Measurements from ENCODE around the gene RGPD4. TPM values are rescaled to one million over a fixed set of nuclear protein-coding genes. Genes with fewer than 3 reads are reported as not detected.

The RGPD4 gene
- total and polyA plus RNA-seq, 10 of the 15 experiments (the other 5 are each of a cell fraction or from before 2014, with no cell fraction given): 0.05 TPM; not detected in 9

DNA sequence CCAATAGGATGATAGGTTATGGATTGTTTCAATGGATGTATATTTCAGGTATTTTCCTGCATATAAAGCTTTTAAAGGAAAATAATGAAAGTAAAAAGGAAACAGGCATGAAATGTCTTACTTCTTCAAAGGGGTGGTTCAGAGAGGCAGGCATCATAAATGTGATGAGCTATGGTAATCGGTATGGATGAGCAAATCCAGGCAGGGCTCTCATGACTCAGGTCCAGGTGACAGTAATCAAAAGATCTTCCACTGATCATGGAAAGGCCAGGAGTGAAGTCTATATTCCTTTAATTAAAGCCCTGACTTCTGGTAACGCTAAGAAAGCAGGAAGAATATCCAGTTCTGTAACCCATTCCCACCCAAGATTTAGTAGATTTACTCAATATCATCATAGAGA, 48.7 kb upstream of the RGPD4 start (continued):
- TF ChIP-seq KAT2A (conservative IDR thresholded peaks at IDR 0.05; ENCODE audit: control insufficient read depth, low read depth, low read length): no peak
- no peak for TF ChIP-seq LARP7 (IDR thresholded peaks at IDR 0.05)
- no peak for TF ChIP-seq BACH1 (IDR thresholded peaks at IDR 0.05; ENCODE audit: borderline replicate concordance)
- TF ChIP-seq ESRRA (IDR thresholded peaks at IDR 0.05; ENCODE audit: low read length): no peak
- TF ChIP-seq HDGF (IDR thresholded peaks at IDR 0.05): no peak
- no peak for TF ChIP-seq NFYB (IDR thresholded peaks at IDR 0.05; ENCODE audit: insufficient read depth, low read depth, low read length)
- TF ChIP-seq POLR2AphosphoS5 (IDR thresholded peaks at IDR 0.05; ENCODE audit: low read length): no peak
- TF ChIP-seq EED (IDR thresholded peaks at IDR 0.05; ENCODE audit: low read depth): no peak

DNA sequence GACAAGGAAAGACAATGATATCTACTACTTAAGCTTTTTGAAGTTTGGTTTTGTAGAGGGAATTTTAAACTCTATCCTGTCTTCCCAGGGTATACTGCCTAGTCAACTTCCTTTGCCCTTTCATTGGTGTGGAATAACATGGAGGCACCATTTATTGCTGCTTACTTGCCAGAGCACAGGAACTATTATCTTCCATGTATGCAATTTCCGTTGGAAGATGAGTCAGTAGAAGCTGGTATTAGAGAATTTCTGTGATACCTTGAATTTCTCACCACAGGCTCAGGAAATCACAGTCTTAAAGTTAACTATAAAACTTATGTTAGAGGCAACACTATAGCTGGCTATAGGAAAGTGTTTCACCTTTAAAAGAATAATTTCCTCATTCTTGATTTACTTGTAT, 40.9 kb upstream of the RGPD4 start:
- BruUV-seq (replicated peaks): no TSS peak
- 5% methylated on average over 1 of the region's 1 CpG for WGBS (ENCODE audit: insufficient coverage, insufficient replicate concordance, low lambda C conversion rate, missing lambda C conversion rate)

More for the DNA sequence above, 40.9 kb upstream of the RGPD4 start:
- Histone ChIP-seq H3K4me2 (ENCODE audit: control insufficient read depth, insufficient read depth) (no peak overlapping the region), H2AFZ (ENCODE audit: control insufficient read depth, low read depth, low read length) (no peak overlapping the region), H3K36me3 (ENCODE audit: control insufficient read depth in 2 of 2, insufficient read depth in 2 of 2, low read length in 1 of 2) (no peaks in the 10 kb centered on the region), H3K79me2 (ENCODE audit: control insufficient read depth, insufficient read depth, low read length) (no peaks in the 10 kb centered on the region), H3K9me3 (replicated peaks; ENCODE audit: control insufficient read depth, insufficient read depth, low read length) (no peaks in the 10 kb centered on the region), H3K27ac (ENCODE audit: control insufficient read depth, insufficient read depth) (no peak overlapping the region), H3K9ac (ENCODE audit: control insufficient read depth, insufficient read depth, low read length) (no peak overlapping the region), H4K20me1 (ENCODE audit: control insufficient read depth, insufficient read depth) (no peaks in the 10 kb centered on the region), H3K4me3 (no peak overlapping the region), H3K27me3 (replicated peaks in 1 of 2; ENCODE audit: control insufficient read depth in 2 of 2, insufficient read depth in 2 of 2, low read length in 1 of 2) (no peaks in the 10 kb centered on the region), H3K4me1 (ENCODE audit: control insufficient read depth, insufficient read depth, low read length) (no peaks in the 10 kb centered on the region)
- ChIA-PET POLR2A (interaction anchor here (1.4 kb wide), 1 partner anchor 8 kb away, joined by 3 read pairs; no protein-coding TSS in a partner anchor), CTCF (no interaction called here), RAD21 (ENCODE audit: unreplicated experiment) (no interaction called here), SMC1A (ENCODE audit: uncharacterized antibody, unreplicated experiment) (no interaction called here)
- no peak for FAIRE-seq
- DNase-seq (ENCODE audit: low read depth, low spot score): no peak
- in situ Hi-C loops (cut with MboI) (no loop called here), intact Hi-C loops (cut with micrococcal nuclease; ENCODE audit: unreplicated experiment) (no loop called here)
- TF ChIP-seq GATAD2B (conservative IDR thresholded peaks at IDR 0.05; ENCODE audit: low read depth) (no peak), NFXL1 (IDR thresholded peaks at IDR 0.05; ENCODE audit: borderline replicate concordance) (no peak), PML (IDR thresholded peaks at IDR 0.05; ENCODE audit: low read length) (no peak), SRF (IDR thresholded peaks at IDR 0.05; ENCODE audit: low read depth in 2 of 2, low read length in 2 of 2) (no peak), FOS (IDR thresholded peaks at IDR 0.05; ENCODE audit: borderline replicate concordance, extremely low read depth, insufficient read length) (no peak)
- TF ChIP-seq, protein P1, sequence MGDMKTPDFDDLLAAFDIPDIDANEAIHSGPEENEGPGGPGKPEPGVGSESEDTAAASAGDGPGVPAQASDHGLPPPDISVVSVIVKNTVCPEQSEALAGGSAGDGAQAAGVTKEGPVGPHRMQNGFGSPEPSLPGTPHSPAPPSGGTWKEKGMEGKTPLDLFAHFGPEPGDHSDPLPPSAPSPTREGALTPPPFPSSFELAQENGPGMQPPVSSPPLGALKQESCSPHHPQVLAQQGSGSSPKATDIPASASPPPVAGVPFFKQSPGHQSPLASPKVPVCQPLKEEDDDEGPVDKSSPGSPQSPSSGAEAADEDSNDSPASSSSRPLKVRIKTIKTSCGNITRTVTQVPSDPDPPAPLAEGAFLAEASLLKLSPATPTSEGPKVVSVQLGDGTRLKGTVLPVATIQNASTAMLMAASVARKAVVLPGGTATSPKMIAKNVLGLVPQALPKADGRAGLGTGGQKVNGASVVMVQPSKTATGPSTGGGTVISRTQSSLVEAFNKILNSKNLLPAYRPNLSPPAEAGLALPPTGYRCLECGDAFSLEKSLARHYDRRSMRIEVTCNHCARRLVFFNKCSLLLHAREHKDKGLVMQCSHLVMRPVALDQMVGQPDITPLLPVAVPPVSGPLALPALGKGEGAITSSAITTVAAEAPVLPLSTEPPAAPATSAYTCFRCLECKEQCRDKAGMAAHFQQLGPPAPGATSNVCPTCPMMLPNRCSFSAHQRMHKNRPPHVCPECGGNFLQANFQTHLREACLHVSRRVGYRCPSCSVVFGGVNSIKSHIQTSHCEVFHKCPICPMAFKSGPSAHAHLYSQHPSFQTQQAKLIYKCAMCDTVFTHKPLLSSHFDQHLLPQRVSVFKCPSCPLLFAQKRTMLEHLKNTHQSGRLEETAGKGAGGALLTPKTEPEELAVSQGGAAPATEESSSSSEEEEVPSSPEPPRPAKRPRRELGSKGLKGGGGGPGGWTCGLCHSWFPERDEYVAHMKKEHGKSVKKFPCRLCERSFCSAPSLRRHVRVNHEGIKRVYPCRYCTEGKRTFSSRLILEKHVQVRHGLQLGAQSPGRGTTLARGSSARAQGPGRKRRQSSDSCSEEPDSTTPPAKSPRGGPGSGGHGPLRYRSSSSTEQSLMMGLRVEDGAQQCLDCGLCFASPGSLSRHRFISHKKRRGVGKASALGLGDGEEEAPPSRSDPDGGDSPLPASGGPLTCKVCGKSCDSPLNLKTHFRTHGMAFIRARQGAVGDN (IDR thresholded peaks at IDR 0.05): no peak
- TF ChIP-seq, protein P2, sequence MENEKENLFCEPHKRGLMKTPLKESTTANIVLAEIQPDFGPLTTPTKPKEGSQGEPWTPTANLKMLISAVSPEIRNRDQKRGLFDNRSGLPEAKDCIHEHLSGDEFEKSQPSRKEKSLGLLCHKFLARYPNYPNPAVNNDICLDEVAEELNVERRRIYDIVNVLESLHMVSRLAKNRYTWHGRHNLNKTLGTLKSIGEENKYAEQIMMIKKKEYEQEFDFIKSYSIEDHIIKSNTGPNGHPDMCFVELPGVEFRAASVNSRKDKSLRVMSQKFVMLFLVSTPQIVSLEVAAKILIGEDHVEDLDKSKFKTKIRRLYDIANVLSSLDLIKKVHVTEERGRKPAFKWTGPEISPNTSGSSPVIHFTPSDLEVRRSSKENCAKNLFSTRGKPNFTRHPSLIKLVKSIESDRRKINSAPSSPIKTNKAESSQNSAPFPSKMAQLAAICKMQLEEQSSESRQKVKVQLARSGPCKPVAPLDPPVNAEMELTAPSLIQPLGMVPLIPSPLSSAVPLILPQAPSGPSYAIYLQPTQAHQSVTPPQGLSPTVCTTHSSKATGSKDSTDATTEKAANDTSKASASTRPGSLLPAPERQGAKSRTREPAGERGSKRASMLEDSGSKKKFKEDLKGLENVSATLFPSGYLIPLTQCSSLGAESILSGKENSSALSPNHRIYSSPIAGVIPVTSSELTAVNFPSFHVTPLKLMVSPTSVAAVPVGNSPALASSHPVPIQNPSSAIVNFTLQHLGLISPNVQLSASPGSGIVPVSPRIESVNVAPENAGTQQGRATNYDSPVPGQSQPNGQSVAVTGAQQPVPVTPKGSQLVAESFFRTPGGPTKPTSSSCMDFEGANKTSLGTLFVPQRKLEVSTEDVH (IDR thresholded peaks at IDR 0.05; ENCODE audit: low read depth, partially characterized antibody): no peak
- no peak for ATAC-seq

All from GM12878 (cell line).